KMS-11 (cell line): ENCODE data around the gene TACC3.

ENCODE experiments used
- H2AFZ ChIP-seq: fragments of 200-600 bp; sonication (generic); 2 replicates; pipeline ENCODE4 v1.6.1; 2016; ENCODE audit warnings: antibody characterized with exemption, mixed run types, low read depth
- H3K27ac ChIP-seq: fragments of 200-600 bp; sonication (generic); 2 replicates; pipeline ENCODE4 v1.6.1; 2016; ENCODE audit warnings: mild to moderate bottlenecking, mixed run types
- H3K27me3 ChIP-seq: fragments of 200-600 bp; sonication (generic); 2 replicates; pipeline ENCODE4 v1.6.1; 2017; ENCODE audit warnings: mild to moderate bottlenecking, low read depth, mixed run types, moderate library complexity; ENCODE audit not compliant: insufficient read depth
- H3K36me3 ChIP-seq: fragments of 200-600 bp; sonication (generic); 2 replicates; pipeline ENCODE4 v1.6.1; 2017; ENCODE audit warnings: mild to moderate bottlenecking, mixed run types; ENCODE audit not compliant: insufficient read depth
- H3K4me1 ChIP-seq: fragments of 200-600 bp; sonication (generic); 2 replicates; pipeline ENCODE4 v1.6.1; 2016; ENCODE audit warnings: mild to moderate bottlenecking, low read depth, mixed run types; ENCODE audit not compliant: poor library complexity, severe bottlenecking
- H3K4me2 ChIP-seq: fragments of 200-600 bp; sonication (generic); 2 replicates; pipeline ENCODE4 v1.7.0; 2016; ENCODE audit warnings: mild to moderate bottlenecking, mixed run types
- H3K4me3 ChIP-seq: fragments of 200-600 bp; sonication (generic); IDR thresholded peaks from 2 replicates; pipeline ENCODE4 v1.6.1; 2017; ENCODE audit warnings: low read depth, low read length, mixed read lengths; ENCODE audit not compliant: insufficient read depth
- H3K79me2 ChIP-seq: fragments of 200-600 bp; sonication (generic); 2 replicates; pipeline ENCODE4 v1.6.1; 2016; ENCODE audit warnings: low read depth, mixed run types; ENCODE audit not compliant: insufficient read depth
- H3K9ac ChIP-seq: fragments of 200-600 bp; sonication (generic); 2 replicates; pipeline ENCODE4 v1.6.1; 2016; ENCODE audit warnings: mild to moderate bottlenecking, mixed run types
- H4K20me1 ChIP-seq: fragments of 200-600 bp; sonication (generic); 2 replicates; pipeline ENCODE4 v1.6.1; 2016; ENCODE audit warnings: mild to moderate bottlenecking, mixed run types; ENCODE audit not compliant: insufficient read depth
- TF ChIP-seq, protein P1 (sequence below): fragments of 200-600 bp; sonication (generic); conservative IDR thresholded peaks from 2 replicates; pipeline ENCODE4 v1.6.1; 2017; ENCODE audit warnings: low read depth, mild to moderate bottlenecking, antibody characterized with exemption, low read length, moderate library complexity, mixed read lengths

The TACC3 gene

DNA sequence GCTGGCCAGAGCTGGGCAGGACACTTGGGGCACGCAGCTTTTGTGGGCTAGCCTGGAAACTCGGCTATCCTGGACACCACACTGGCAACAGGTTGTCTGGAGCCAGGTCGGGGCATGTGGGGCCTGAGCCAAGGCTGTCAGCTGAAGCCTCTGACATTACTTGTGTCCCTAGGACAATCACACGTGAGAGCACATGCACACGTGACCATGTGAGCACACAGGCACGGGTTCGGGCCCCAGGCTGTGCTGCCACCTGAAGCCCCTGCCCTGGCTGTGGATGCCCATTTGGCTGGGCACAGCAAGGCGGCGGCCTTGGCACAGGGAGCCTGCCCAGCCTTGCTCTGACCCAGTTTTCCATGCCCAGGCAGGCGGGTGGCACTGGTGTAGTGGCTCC is 63.1 kb downstream of the TACC3 start:
- H2AFZ ChIP-seq: no peak overlapping the region
- H3K4me2 ChIP-seq: no peak overlapping the region
- no peak overlapping the region for H3K27ac ChIP-seq
- H3K36me3 ChIP-seq: no peaks in the 10 kb centered on the region
- no peak overlapping the region for H3K9ac ChIP-seq
- TF ChIP-seq, protein P1, sequence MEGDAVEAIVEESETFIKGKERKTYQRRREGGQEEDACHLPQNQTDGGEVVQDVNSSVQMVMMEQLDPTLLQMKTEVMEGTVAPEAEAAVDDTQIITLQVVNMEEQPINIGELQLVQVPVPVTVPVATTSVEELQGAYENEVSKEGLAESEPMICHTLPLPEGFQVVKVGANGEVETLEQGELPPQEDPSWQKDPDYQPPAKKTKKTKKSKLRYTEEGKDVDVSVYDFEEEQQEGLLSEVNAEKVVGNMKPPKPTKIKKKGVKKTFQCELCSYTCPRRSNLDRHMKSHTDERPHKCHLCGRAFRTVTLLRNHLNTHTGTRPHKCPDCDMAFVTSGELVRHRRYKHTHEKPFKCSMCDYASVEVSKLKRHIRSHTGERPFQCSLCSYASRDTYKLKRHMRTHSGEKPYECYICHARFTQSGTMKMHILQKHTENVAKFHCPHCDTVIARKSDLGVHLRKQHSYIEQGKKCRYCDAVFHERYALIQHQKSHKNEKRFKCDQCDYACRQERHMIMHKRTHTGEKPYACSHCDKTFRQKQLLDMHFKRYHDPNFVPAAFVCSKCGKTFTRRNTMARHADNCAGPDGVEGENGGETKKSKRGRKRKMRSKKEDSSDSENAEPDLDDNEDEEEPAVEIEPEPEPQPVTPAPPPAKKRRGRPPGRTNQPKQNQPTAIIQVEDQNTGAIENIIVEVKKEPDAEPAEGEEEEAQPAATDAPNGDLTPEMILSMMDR: no peak
- H3K79me2 ChIP-seq: no peaks in the 10 kb centered on the region
- H4K20me1 ChIP-seq: no peaks in the 10 kb centered on the region
- no peaks in the 10 kb centered on the region for H3K27me3 ChIP-seq
- H3K4me3 ChIP-seq: no peak overlapping the region
- no peaks in the 10 kb centered on the region for H3K4me1 ChIP-seq

DNA sequence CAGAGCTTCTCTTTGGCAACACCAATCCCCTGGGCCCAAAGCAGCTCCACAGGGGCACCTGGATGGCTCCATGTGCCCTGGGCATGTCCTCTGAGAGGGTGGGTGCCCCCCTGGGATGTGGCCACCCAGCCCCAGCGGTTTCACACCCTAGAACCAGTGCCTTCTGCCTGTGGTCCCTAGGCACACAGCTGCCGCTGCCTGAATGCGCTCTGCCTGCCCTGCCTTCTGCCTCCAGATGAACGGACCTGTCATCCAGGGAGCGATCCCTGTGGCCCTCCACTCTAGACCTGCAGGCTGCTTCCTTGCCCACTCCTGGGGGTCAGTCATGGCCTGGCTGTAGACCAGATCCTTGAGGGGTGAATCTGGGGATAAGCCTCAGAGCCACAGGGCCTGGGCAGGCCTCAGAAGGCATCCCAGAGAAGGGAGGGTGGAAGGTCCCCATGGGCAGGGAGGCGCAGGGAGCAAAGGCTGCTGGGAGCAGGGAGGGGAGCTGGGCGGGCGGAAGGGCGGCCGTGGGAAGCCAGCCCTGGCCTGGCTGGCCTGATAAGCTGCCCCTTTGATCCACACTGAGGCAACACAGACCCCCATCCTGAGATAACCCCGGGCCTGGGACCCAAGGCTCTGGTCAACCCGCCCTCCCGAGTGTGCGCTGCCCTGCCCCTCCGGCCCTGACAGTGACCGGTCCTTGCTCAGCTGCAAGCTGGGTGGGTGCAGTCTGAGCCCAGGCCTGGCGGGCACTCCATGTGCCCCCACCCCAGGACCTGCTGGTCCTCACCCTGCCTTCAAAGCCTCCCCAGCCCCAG is 63.7 kb downstream of the TACC3 start:
- Histone ChIP-seq H3K4me1 (no peaks in the 10 kb centered on the region), H3K27me3 (no peaks in the 10 kb centered on the region), H3K4me3 (no peak overlapping the region), H3K36me3 (no peaks in the 10 kb centered on the region), H4K20me1 (no peaks in the 10 kb centered on the region), H3K79me2 (no peaks in the 10 kb centered on the region), H2AFZ (no peak overlapping the region), H3K4me2 (no peak overlapping the region), H3K9ac (no peak overlapping the region), H3K27ac (no peak overlapping the region)
- TF ChIP-seq, protein P1: no peak

DNA sequence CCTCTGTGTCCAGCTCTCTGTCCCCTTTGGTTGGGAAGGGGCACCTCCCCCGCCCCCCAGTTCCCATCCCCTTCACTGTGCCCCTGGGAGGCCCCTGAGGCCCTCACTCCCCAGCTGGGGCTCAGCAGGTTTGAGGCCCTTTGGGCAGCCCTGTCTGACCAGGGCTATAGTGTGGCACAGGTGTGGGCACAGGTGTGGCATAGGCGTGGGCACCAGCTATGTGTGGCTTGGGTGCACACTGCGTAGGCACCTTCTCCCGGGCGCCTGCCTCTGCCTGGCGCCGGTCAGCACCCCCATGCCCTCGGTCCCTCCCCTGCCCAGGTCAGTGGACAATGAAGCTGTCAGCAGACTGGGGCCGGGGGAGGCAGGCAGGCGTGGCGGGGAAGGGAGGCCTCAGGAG is 64.3 kb downstream of the TACC3 start:
- Histone ChIP-seq H2AFZ (no peak overlapping the region), H3K36me3 (no peaks in the 10 kb centered on the region), H3K4me2 (no peak overlapping the region), H3K4me1 (peaks cover 6% of the 10 kb centered on the region), H3K79me2 (no peaks in the 10 kb centered on the region), H3K9ac (no peak overlapping the region), H3K27ac (no peak overlapping the region), H3K27me3 (no peaks in the 10 kb centered on the region), H3K4me3 (no peak overlapping the region), H4K20me1 (no peaks in the 10 kb centered on the region)
- TF ChIP-seq, protein P1: no peak

DNA sequence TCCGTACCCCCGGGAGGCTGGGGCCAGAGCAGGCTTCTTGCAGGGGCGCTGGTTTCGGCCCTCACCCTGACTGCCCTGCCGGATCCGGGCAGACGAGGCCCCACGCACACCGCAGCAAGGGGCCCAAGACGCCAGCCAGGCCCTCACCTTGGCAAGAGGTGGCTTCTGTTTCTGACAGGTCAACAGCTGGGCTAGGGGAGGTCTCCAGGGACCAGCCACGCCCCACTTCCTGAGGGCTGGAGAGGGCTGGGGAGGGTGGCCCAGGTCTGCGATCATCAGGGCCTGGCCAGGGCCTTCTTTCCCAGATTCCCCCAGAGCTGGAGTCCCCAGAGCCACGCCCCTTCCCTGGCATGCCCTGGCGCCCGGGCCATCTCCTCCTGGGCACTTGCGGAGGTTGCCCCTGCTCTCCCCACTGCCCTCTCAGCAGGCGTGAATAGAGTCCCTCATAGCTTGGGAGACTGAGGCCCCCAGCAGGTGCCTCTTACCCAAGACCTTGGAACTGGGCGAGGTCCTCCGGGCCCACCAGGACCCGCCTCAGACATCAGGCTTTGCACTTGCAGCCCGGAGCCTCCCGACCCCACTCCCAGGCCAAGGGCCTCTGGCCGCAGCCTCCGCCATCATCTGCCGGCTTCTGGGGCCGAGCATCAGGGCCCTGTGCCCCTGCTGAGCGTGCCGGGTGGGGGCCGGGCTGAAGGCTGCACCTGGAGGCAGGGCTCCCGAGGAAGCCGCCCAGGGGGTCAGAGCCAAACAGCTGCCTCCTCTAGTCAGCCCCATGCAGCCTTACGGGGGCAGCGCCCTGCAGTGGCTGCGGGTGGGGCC is 65.4 kb downstream of the TACC3 start:
- Histone ChIP-seq H3K27ac (no peak overlapping the region), H3K9ac (no peak overlapping the region), H3K79me2 (no peaks in the 10 kb centered on the region), H4K20me1 (no peaks in the 10 kb centered on the region), H3K4me3 (no peak overlapping the region), H3K36me3 (no peaks in the 10 kb centered on the region), H3K4me2 (no peak overlapping the region), H2AFZ (no peak overlapping the region), H3K4me1 (peaks cover 9% of the 10 kb centered on the region), H3K27me3 (no peaks in the 10 kb centered on the region)
- TF ChIP-seq, protein P1: no peak
